GM19395 (cell line): ENCODE data around the gene GLUD1.
"Not testable (repeated sequence)": the region's sequence is repeated elsewhere in the genome, so short reads cannot be mapped to it uniquely, and the experiment has no call there.

ENCODE experiments used
- ATAC-seq: cut with Tn5 transposase; IDR thresholded peaks from one replicate; pipeline ENCODE4 v1.9.1; 2021; ENCODE audit warnings: mild to moderate bottlenecking, moderate library complexity; ENCODE audit not compliant: unreplicated experiment

Gene GLUD1

GRCh38 chr10:87045434-87045938, 49.2 kb downstream of the GLUD1 start:
- ATAC-seq = no peak

- not testable (repeated sequence) for ATAC-seq
Observed at GRCh38 chr10:87043579-87043978, 51.1 kb downstream of the GLUD1 start.

DNA sequence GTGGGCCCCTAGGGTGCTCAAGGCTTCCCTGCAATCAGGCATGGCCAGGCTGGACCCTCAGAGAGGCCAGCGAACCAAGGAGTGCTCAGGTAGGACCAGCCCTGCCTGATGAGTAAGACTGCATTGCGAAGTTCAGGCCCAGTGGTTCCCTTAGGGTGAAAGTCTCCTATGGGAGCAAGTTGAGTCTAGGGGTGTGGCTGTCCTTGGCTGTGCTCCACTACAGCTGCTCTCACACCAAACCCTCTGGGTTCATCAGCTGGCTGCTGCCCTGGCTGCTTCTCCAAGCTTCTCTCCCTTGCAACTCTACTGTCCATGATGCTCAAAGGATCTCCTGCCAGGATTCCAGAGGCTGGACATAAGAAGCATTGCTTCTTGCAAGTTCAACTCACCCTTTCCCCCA, 55.9 kb downstream of the GLUD1 start:
- ATAC-seq = no peak

GRCh38 chr10:87038286-87038717, 56.3 kb downstream of the GLUD1 start:
- no peak for ATAC-seq

- ATAC-seq = no peak
Observed at GRCh38 chr10:87036623-87037022, 58.0 kb downstream of the GLUD1 start.

GRCh38 chr10:87030912-87031635, 63.6 kb downstream of the GLUD1 start:
- no peak for ATAC-seq

DNA sequence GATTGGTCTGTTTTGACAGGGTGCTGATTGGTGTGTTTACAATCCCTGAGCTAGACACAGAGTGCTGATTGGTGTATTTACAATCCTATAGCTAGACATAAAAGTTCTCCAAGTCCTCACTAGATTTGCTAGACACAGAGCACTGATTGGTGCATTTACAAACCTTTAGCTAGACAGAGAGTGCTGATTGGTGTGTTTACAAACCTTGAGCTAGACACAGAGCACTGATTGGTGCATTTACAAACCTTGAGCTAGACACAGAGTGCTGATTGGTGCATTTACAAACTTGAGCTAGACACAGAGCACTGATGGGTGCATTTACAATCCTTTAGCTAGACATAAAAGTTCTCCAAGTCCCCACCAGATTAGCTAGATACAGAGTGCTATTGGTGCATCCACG, 64.2 kb downstream of the GLUD1 start:
- not testable (repeated sequence) for ATAC-seq

DNA sequence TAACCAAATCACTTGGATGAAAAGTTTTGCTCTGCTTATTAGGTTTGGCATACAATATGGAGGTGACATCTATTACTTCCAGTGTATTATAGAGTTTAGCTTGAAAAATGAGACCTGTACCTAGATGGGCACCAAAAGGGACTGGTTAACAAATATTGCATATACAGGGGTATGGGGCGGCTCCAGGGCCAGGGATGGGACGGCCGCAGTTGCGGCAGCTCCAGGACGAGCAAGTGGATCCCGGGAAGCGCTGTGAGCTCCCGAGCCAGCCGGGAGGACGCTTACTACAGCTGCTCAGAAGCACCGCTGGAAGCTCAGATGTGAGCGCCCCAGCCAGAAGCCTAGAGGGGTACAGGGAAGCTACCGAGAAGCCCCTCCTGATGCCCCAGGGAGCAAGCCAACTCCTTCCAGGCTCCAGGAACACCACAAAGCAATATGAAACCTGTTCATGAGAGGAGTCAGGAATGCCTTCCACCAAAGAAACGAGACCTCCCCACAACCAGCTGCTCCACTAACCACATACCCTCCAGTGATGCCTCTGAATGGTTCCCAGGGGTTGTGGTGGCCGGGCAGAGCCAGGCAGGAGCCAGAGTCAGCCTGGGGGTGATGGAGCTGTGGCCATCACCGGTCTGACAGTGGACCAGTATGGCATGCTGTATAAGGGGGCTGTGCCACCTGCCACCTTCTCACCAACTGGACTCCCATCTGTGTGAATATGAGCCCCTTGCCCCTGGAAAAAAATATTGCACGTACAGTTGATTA, 67.7 kb downstream of the GLUD1 start:
- not testable (repeated sequence) for ATAC-seq

DNA sequence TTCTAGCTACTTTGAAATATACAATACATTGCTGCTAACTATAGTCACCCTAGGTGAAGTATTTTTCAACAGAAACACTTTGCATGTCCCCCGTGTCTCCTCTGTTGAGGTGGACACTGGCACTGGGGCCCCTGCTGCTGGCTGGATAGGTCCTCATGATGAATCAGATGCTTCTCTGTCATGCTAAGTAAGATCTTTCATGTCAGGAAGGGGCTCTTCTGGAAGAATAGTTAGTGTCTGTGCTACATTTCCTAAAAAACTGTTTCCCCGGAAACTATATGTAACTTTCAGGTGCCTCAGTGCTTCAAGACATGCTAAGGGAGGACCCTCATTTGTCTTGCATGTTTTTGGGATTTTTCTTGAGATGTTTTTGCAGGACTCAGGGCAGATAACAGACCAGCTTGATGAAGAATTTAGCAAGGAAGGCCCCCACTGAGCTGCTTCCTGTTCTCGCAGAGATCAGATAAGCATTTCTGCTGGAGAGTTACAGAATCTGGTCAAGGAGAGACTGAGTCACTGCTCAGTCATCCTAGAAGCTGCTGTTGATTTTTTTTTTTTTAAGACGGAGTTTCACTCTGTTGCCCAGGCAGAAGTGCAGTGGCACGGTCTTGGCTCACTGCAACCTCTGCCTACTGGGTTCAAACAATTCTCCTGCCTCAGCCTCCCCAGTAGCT, 69.2 kb downstream of the GLUD1 start:
- ATAC-seq = not testable (repeated sequence)

GRCh38 chr10:87020056-87020455, 74.6 kb downstream of the GLUD1 start, which contains the start of gene FAM25A:
TSS of gene FAM25A (plus strand) at chr10:87020294. CDS start at chr10:87020325, 31 bp downstream.
- not testable (repeated sequence) for ATAC-seq

DNA sequence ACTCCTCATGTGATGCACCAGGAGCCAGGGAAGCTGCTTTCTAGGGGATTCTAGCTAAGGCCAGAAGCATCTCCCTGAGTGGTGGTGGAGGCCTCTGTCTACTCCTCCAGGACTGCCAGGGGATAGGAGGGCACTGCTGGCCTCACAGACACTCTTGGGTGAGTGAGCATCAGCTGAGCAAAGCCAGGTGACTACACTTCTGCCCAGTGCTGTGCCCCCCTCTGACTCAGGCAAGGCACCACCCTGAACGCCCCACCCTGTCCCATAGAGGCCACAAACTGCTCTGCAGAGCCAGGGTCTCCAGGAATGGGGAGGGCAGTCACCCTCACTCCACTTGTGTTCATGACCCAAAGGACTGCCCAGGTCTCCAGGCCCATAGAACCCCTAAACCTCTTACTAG, 75.1 kb downstream of the GLUD1 start:
- not testable (repeated sequence) for ATAC-seq

DNA sequence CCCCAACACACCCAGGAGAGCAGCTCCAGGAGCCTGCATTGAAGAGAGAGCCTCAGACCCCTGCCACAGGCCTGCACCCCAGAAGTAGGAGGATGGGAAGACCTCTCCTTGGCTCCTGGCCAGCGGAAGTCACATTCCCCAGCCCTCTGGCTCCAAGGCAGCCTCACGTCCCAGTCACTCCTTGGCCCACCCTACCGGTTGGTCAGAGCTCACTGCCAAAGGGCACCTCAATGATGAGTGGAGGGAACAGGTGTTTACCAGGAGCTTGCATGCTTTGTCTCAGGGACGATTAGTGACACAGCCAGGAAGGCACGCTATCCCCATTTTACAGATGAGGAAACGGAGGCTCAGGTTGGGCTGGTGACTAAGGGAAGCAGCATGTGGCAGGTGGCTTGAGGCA, 75.6 kb downstream of the GLUD1 start:
- not testable (repeated sequence) for ATAC-seq

DNA sequence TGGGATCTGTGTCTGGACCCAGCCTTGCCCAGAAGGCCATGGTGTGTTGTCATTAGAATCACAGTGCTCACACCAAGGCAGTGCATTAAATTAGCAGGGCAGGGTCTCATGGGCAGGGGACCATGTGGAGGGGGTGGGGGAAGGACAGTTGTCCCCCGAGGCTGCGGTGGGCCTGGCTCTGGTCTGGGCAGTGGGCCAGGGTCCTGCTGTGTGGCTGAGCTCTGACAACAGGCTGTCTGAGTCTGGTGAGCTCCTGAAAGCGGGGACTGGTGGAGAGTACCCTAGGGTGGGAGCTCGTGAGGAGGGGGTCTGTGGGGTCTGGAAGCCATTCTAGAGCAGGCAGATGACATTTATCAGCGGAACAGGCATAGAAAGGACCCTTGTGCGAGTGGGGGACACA, 76.5 kb downstream of the GLUD1 start:
- ATAC-seq = not testable (repeated sequence)

- ATAC-seq = not testable (repeated sequence)
Observed at GRCh38 chr10:87014986-87015716, 79.5 kb downstream of the GLUD1 start.

DNA sequence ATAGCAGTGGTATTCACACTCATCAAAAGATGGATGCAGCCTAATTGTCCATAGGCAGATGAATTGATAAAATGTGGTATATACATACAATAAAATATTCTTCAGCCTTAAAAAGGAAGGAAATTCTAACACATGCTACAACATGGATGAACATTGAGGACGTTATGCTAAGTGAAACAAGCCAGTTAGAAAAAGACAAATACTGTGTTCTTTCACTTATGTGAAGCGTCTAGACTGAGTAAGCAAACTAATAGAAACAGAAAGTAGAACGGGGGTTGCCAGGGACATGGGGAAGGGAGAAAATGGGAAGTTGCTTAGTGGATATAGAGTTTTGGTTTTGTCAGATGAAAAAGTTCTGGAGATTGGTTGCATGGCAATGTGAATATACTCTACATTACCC, 81.1 kb downstream of the GLUD1 start:
- not testable (repeated sequence) for ATAC-seq

- not testable (repeated sequence) for ATAC-seq
Observed at GRCh38 chr10:87009134-87009696, 85.4 kb downstream of the GLUD1 start.

DNA sequence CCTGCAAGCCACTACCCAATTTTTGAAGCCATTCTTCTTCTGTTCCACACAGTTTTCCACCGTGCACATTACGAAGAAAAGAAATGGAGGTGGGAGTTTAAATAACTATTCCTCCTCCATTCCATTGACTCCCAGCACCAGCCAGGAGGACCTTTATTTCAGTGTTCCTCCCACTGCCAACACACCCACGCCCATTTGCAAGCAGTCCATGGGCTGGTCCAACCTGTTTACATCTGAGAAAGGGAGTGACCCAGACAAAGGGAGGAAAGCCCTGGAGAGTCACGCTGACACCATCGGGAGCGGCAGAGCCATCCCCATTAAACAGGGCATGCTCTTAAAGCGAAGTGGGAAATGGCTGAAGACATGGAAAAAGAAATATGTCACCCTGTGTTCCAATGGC, 86.3 kb downstream of the GLUD1 start:
- not testable (repeated sequence) for ATAC-seq

DNA sequence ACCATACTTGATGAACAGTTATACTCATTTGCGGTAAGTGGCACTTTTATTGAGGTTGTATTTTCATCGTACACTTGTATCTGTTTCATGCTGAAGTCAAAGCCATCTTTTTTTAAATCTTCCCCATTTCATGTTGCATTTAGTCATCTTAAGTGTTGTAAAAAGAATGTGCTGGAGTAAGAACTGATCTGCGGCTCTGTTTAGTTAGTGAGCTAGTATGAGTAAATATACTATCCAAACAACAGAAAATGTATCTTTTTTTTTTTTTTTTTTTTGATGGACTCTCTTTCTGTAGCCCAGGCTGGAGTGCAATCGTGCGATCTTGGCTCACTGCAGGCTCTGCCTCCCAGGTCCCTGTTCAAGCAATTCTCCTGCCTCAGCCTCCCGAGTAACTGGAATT, 87.0 kb downstream of the GLUD1 start:
- not testable (repeated sequence) for ATAC-seq

DNA sequence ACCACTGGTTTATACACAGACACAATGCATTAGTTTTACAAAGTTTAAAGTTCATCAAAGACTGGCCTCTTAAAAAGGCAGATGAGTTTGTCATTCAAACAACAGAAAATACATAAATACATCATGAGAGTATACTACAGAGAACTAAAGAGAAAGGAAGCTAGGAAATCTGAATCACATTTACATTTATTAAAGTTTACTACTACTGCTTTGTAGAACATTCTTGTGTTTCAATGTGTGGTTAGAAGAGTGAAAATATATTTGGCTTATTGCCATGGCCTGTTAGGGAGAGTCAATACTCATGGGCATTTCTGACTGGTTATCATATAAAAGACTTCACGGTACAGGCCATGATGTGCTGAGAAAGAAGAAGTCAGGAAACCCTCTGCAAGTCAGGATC, 87.5 kb downstream of the GLUD1 start:
- not testable (repeated sequence) for ATAC-seq

DNA sequence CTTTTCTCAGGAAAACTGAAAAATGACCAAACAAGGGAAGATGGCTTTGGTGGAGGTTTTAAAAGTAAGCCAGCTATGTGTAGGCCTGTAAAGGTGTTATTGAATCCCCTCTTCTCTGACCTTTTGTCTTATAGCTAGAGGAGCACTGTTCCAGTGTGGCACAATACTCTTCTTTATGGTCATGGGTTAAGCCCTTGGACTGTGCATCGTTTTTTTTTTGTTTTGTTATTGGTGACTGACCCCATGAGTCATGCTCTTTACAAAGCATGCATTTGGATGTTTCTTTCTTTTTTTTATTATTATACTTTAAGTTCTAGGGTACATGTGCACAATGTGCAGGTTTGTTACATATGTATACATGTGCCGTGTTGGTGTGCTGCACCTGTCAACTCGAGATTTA, 94.2 kb downstream of the GLUD1 start:
- no peak for ATAC-seq
